ENCODE results near the gene FHOD1. TPM values are rescaled to one million over a fixed set of nuclear protein-coding genes. Genes with fewer than 3 reads are reported as not detected.

FHOD1 gene
- total RNA-seq, 1 donor = 28.2 TPM

- Histone ChIP-seq H3K36me3 (ENCODE audit: insufficient read depth, low read length) (peaks cover 3% of the 10 kb centered on the region), H3K4me1 (ENCODE audit: insufficient read depth, low read length) (peaks cover 25% of the 10 kb centered on the region), H3K4me3 (ENCODE audit: insufficient read depth, low read length) (no peak overlapping the region), H3K27ac (ENCODE audit: low read depth, low read length) (no peak overlapping the region), H3K9me3 (ENCODE audit: low read depth, low read length) (no peaks in the 10 kb centered on the region), H4K20me1 (ENCODE audit: insufficient read depth, low read length) (no peaks in the 10 kb centered on the region), H2AFZ (ENCODE audit: low read length) (no peak overlapping the region), H3K27me3 (ENCODE audit: insufficient read depth, low read length) (no peaks in the 10 kb centered on the region), H3K4me2 (ENCODE audit: insufficient read depth, low read length) (no peak overlapping the region), H3K79me2 (ENCODE audit: insufficient read depth, low read length) (no peaks in the 10 kb centered on the region)
- DNase-seq (ENCODE audit: insufficient read length, low spot score, missing footprints) = peak; percentile 51
- TF ChIP-seq CTCF (IDR thresholded peaks at IDR 0.05; ENCODE audit: extremely low read depth, low read depth, low read length) = peak; percentile 24
Measured at GRCh38 chr16:67264277-67264676, 17.0 kb upstream of the FHOD1 start.

GRCh38 chr16:67263201-67263600 lies 15.9 kb upstream of the FHOD1 start:
- peaks cover 16% of the 10 kb centered on the region for H3K4me1 ChIP-seq (ENCODE audit: insufficient read depth, low read length)
- peak; percentile 53 for DNase-seq (ENCODE audit: insufficient read length, low spot score, missing footprints)
- H3K36me3 ChIP-seq (ENCODE audit: insufficient read depth, low read length) = peaks cover 3% of the 10 kb centered on the region
- no peak overlapping the region for H3K4me3 ChIP-seq (ENCODE audit: insufficient read depth, low read length)
- no peak overlapping the region for H3K27ac ChIP-seq (ENCODE audit: low read depth, low read length)
- no peak overlapping the region for H3K4me2 ChIP-seq (ENCODE audit: insufficient read depth, low read length)
- TF ChIP-seq CTCF (IDR thresholded peaks at IDR 0.05; ENCODE audit: extremely low read depth, low read depth, low read length) = no peak
- H3K9me3 ChIP-seq (ENCODE audit: low read depth, low read length) = no peaks in the 10 kb centered on the region
- H4K20me1 ChIP-seq (ENCODE audit: insufficient read depth, low read length) = no peaks in the 10 kb centered on the region
- H3K27me3 ChIP-seq (ENCODE audit: insufficient read depth, low read length) = no peaks in the 10 kb centered on the region
- H3K79me2 ChIP-seq (ENCODE audit: insufficient read depth, low read length) = no peaks in the 10 kb centered on the region
- no peak overlapping the region for H2AFZ ChIP-seq (ENCODE audit: low read length)

GRCh38 chr16:67260426-67261063 lies 13.3 kb upstream of the FHOD1 start:
- peak; percentile 71 for DNase-seq (ENCODE audit: insufficient read length, low spot score, missing footprints)
- no peak overlapping the region for H3K4me2 ChIP-seq (ENCODE audit: insufficient read depth, low read length)
- H3K4me1 ChIP-seq (ENCODE audit: insufficient read depth, low read length) = peaks cover 9% of the 10 kb centered on the region
- peak; percentile 67 for TF ChIP-seq CTCF (IDR thresholded peaks at IDR 0.05; ENCODE audit: extremely low read depth, low read depth, low read length)
- H3K27ac ChIP-seq (ENCODE audit: low read depth, low read length) = no peak overlapping the region
- no peak overlapping the region for H2AFZ ChIP-seq (ENCODE audit: low read length)
- no peaks in the 10 kb centered on the region for H3K27me3 ChIP-seq (ENCODE audit: insufficient read depth, low read length)
- H4K20me1 ChIP-seq (ENCODE audit: insufficient read depth, low read length) = no peaks in the 10 kb centered on the region
- H3K9me3 ChIP-seq (ENCODE audit: low read depth, low read length) = no peaks in the 10 kb centered on the region
- H3K36me3 ChIP-seq (ENCODE audit: insufficient read depth, low read length) = no peaks in the 10 kb centered on the region
- no peak overlapping the region for H3K4me3 ChIP-seq (ENCODE audit: insufficient read depth, low read length)
- no peaks in the 10 kb centered on the region for H3K79me2 ChIP-seq (ENCODE audit: insufficient read depth, low read length)

- Histone ChIP-seq H3K9me3 (ENCODE audit: low read depth, low read length) (no peaks in the 10 kb centered on the region), H3K36me3 (ENCODE audit: insufficient read depth, low read length) (no peaks in the 10 kb centered on the region), H3K4me3 (ENCODE audit: insufficient read depth, low read length) (no peak overlapping the region), H3K27ac (ENCODE audit: low read depth, low read length) (no peak overlapping the region), H3K79me2 (ENCODE audit: insufficient read depth, low read length) (no peaks in the 10 kb centered on the region), H3K27me3 (ENCODE audit: insufficient read depth, low read length) (no peaks in the 10 kb centered on the region), H3K4me2 (ENCODE audit: insufficient read depth, low read length) (no peak overlapping the region), H4K20me1 (ENCODE audit: insufficient read depth, low read length) (peaks cover 2% of the 10 kb centered on the region), H3K4me1 (ENCODE audit: insufficient read depth, low read length) (peaks cover 9% of the 10 kb centered on the region), H2AFZ (ENCODE audit: low read length) (no peak overlapping the region)
- no peak for DNase-seq (ENCODE audit: insufficient read length, low spot score, missing footprints)
- TF ChIP-seq CTCF (IDR thresholded peaks at IDR 0.05; ENCODE audit: extremely low read depth, low read depth, low read length) = no peak
Measured at GRCh38 chr16:67259705-67260104, 12.4 kb upstream of the FHOD1 start.
